HG02840 (cell line): ENCODE measurements around the gene RUFY3.
A peak's percentile ranks its signal among the peaks of the same experiment; 100 is the strongest.
"Not testable (repeated sequence)": the region's sequence is repeated elsewhere in the genome, so short reads cannot be mapped to it uniquely, and the experiment has no call there.

Experiments used
- ATAC-seq: cut with Tn5 transposase; IDR thresholded peaks from one replicate; pipeline ENCODE4 v1.9.1; 2021; ENCODE audit warnings: mild to moderate bottlenecking, moderate library complexity, moderate number of reproducible peaks; ENCODE audit not compliant: unreplicated experiment, low FRiP score

The RUFY3 gene

DNA sequence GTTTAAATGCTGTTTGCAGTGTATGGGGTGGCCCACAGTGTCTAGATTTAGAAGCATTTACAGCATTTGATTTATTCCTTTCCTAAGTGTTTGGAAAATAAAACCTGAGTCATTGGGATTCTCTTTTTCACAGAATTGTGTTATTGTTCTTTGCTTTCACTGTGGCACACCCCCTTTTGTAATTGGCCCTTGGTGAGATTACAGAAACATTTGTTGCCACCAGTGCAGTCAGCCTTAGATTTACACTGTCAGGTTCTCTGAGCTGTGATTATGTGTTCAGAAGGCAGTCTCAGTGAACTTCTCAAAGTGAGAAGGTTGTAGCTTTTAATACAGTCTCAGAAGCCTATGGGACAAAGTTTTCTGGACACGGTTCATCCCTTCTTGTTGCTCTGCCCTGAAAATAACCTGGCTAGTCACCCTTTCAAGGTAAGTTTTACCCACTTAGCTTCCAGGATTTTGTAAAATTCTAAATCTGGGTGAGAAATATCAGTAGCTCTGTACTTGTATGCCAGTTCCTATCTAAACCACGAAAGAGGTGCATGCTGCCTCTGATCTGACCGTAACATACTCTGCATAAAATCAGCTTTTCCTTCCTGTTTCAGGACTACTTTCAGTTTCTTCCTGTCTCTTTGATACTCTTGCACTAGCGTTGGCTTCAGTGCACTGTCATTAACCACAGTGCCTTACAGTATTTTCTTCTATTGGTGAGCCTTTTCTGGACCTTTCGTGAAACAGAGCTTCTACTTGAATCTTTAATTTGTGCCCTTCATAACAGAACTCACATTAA lies 12.6 kb downstream of the RUFY3 start:
- ATAC-seq: peak; percentile 88

DNA sequence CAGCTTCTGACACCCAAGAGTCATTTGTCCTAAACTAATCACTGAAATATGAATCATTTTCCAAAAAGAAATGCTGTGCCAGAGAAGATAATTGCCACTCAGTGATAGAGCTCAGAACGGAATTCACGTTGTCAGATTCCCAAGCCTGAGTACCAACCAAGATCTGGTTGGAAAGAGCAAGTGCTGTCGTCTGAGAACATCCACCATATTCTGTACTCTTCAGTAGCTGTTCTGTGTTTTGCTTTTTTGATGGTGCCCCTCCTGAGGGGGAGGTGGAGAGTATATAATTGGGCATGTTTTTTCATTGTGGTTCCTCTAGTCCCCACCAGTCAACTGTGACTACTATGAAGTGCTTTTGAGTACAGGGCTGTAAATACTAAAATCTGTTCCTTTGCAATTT lies 13.2 kb downstream of the RUFY3 start:
- peak; percentile 20 for ATAC-seq

DNA sequence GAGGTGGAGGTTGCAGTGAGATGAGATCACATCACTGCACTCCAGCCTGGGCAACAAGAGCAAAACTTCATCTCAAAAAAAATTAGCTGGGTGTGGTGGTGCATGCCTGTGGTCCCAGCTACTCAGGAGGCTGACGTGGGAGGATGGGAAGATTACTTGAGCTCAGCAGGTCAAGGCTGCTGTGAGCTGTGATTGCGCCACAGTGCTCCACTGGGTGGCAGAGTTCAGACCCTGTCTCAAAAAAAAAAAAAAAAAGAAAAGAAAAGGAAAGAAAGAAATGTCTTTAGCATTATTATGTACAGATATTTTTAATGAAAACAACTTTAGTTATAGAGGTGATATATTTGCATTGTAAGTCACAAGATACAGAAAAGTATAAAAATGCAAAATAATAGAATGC lies 14.2 kb downstream of the RUFY3 start:
- not testable (repeated sequence) for ATAC-seq

DNA sequence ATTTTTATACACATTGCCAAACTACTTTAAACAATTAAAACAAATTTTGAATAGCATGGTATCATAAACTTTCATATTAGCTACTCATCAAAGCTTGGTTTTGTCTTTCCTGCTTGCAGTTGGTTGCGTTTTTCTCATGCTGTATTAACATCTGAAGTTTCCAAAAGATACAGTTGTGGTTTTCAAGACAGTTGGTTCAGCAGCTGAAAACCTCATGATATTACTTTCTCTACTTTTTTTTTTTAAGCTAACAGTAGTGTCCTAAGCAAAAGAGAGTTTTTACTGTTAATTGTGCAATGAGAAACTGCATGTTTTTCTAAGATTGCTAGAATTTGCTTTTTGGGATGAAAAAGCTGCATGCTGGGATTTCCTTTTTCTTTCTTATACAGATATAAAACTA lies 15.2 kb downstream of the RUFY3 start:
- ATAC-seq: no peak

DNA sequence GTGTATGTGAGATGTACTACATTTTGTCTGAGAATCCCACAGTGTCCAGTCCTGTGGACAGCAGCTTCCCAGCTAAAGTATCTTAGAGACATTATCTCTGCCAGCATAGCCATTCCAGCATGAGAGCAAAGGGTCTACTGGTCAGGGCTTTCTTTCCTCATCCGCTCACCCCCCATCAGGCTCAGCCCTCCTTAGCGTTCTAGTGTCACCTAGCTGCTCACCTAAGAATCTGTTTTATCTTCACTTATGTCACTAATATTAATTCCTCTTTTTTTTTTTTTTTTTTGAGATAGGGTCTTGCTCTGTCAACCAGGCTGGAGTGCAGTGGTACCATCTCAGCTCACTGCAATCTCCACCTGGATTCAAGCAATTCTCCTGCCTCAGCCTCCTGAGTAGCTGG lies 15.6 kb downstream of the RUFY3 start:
- ATAC-seq: no peak

DNA sequence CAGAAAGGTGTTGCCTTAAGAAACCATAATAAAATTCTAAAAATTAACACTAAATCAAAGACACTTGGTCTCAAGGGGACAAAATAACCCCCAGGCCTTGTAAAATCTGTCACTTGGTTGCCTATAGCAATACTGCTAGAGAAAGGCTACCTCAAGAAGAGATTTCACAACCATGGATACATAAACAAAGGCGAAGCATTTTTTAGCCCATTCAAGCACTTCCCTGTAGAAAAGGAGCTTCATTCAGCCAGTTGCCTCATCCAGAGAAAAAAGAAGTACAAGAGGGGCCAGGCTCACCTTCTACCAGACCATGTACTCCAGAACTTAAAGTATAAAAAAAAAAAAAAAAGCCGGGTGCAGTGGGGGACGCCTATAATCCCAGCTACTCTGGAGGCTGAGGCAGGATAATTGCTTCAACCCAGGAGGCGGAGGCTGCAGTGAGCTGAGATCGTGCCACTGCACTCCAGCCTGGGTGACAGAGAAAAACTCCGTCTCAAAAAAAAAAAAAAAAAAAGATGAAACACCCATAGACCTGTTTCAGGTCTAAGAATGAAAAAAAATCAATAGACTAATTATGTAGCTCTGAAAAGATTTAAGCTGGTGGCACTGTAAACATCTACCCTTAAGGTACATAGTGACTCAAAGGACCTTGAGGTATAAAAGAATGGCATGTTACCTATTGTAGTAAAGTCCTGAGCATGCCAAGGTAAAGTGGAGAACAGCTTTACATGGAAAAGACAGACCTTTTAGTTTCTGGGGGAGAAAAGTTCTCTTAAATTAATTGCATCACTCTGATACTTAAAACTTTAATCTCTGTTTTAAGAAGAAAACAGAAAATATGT lies 18.0 kb downstream of the RUFY3 start:
- no peak for ATAC-seq

DNA sequence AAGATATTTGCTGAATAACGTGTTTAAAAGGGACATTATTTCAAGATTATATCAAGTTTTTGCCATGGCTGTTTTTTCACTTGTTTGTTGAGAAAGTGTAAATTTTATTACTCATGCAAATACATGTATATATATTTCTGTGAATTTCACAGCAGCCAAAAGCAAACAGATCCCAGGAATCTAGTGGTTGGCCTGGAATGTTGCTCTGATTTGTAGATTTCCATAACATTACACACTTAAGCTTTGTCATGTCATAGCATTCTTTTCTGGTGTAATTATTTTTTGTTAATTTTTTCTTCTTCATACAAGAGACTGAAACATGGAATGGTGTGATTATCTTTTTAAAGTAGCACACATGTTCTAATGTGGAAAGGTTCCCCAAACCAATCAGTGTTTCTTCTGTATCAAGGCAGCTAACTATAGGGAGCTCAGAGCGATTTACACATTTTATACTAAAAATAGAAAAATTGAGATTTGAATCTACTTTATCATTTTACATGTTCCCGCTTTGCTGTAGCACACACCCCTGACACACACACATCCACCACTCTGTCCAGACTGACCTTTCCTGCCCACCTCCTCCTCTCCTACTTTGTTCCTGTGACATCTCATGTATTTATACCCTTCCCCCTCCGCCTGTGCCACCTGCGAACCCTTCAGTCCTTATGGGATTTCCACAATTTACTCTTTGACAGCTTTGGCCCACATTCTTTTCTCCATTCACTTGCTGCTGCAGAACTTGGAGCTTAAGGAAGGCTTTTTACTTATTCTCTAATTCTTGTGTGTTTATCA lies 20.3 kb downstream of the RUFY3 start:
- no peak for ATAC-seq

DNA sequence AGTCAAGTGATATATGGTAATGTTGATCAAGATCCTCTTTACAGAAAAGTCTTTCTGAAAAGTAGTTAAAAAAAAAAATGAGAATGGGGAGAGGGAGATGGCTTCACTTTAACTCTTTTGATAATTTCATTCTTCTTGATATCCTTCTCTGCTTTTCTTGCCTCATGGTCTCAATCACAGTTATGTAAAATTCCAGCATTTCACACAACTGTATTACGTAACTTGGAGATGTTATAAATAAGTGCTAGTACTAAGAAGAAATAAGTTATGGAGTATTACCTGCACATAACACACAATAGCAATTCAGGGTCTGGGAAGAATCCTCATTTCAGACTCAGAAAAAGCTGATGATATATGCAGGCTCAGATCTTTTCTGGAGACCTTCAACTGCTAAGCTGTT lies 22.0 kb downstream of the RUFY3 start:
- ATAC-seq: no peak

DNA sequence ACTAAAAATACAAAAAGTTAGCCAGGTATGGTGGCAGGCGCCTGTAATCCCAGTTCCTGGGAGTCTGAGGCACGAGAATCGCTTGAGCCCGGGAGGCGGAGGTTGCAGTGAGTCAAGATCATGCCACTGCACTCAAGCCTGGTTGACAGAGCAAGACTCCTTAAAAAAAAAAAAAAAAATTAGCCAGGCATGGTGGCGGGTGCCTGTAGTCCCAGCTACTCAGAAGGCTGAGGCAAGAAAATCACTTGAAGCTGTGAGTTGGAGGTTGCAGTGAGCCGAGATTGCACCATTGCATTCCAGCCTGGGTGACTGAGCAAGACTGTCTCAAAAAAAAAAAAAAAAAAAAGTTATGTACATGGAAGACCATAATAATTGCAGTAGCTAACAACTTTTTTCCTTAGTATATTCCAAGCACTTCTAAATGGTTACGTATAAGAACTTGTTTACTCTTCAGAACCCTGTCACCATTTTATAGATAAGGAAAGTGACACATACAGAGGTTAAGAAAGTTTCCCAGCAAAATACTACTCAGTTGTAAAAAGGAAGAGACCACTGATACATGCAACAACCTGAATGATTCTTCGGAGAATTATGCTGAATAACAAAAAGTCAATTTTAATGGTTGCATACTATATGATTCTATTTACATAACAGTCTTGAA lies 24.5 kb downstream of the RUFY3 start:
- ATAC-seq: no peak

DNA sequence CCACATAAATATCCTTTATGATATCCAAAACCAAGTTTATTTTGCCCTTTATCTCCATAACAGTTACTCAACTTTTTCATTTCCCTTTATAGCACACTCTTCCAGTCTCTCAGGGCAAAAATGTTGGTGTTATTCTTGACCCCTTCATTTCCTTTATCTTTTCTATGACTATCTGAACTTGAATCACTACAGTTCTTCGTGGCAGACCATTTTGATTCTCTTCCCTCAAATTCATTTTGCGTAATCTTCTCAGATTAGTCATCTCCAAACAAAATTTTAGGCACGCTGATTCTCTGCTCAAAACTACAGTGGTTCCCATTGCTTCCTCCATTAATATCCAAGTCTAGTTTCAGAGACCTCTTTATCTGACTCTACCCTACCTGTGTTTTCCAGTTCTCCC lies 26.1 kb downstream of the RUFY3 start:
- no peak for ATAC-seq

DNA sequence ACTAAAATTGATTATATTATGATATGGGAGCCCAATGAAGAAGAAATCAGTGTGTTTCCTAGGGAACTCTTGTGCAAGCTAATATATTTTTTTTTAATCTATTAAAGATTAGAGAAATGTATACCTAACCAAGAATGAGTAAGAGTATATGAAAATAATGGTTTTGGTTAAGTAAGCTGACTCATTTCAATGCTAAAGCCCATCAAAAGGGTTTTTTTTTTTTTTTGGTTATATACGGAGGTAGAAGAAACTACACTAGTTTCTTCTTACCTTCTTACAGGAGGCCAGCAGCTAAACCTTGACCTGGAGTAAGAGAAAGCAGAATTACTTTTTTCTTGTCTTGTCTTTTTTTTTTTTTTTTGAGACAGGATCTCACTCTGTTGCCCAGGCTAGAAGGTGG lies 27.5 kb downstream of the RUFY3 start:
- ATAC-seq: peak; percentile 68

DNA sequence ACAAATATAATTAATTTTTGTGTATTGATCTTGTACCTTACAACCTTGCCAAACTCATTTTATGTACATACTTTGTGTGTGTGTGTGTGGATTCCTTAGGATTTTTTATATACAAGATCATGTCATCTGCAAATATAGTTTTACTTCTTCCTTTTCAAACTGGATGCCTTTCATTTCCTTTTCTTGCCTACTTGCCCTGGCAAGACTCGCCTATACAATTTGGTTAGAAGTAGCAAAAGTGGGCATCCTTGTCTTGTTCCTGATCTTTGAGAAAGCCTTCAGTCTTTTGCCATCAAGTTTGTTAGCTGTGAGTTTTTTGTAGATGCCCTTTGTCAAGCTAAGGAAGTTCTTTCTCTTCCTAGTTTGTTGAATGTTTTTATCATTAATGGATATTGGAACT lies 30.5 kb downstream of the RUFY3 start:
- ATAC-seq: no peak

DNA sequence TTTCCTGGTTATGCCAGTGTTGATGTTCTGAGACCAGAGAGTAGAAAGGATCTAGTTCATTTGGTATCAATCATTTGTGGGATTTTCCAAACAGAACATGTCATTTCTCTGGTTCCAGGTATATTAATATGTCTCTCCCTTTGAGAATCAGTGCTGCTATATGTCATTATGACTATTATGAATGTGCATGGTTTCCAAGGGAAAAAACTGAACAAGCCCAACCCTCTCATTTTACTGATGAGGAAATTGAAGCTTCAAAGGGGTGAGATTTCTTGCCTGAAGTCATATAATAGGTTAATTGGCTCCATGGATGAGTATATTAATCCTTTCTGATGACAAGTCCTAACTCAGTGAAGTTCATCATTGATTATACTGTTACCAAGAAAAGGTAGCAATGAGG lies 31.9 kb downstream of the RUFY3 start:
- no peak for ATAC-seq

DNA sequence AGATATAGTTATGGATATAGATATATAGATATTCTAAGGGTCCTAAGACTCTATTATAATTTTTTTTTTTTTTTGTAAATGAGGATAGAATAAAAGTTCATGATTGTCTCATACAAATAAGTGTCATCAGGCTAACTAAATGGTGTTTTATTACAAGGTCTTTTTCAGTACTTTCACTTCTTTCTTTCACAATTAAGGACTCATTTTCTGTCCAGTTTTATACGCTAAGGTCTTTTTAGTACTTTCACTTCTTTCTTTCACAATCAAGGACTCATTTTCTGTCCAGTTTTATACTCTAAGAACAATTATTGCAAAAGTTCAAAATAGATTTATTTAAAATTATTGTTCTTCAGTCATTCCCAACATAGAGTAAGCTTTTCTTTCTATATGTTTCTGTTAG lies 32.7 kb downstream of the RUFY3 start:
- ATAC-seq: no peak

DNA sequence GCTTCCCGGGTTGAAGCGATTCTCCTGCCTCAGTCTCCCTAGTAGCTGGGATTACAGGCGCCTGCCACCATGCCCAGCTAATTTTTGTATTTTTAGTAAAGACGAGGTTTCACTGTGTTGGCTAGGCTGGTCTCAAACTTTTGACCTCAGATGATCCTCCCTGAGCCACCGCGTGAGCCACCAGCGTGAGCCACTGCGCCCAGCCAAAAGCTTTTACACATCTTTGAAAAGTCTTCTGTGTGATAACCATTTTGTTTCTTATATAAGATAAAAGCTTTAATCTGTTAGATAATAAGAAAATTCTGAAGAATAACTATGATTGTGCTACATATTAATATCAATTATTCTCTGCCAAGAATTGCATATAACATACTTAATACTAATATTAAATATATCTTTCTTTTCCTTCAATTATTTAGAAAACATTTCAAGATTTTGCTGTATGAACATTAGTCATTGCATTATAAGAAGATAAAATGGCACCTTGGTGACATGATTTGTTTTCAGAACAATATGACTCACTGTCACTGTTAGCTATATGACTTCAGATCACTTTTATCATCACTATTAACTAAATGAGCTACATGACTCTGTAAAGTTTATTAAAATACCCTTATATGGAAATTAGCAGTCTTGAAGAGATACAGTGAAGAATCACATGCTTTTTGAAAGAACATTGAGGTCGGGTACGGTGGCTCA lies 33.4 kb downstream of the RUFY3 start:
- no peak for ATAC-seq

DNA sequence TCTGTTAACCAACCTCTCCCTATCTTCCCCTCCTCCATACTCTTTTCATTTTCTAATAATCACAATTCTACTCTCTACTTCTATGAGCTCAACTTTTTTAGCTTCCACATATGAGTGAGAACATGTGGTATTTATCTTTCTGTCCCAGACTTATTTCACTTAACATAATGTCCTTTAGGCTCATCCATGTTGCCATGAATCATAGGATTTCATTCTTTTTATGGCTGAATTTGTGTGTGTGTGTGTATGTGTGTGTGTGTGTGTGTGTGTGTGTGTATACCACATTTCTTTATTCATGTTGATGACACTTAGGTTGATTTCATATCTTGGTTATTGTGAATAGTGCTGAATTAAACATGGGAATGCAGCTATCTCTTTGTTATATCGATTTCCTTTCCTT lies 37.4 kb downstream of the RUFY3 start:
- ATAC-seq: no peak

DNA sequence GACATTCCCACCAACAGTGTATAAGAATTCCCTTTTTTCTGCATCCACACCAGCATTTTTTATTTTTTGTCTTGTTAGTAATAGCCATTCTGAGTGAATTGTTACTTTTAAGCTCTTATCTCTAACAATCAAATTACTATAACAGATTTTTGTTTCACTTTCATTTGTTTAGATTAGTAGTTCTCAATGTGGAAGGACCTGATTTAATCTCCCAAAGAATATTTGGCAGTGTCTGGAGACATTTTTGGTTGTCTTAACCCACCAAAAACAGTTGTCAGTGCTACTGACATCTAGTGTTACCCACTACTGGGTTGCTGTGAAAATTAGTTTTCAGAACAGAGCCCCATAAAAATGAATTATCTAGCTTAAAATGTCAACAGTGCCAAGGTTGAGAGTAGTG lies 37.9 kb downstream of the RUFY3 start:
- ATAC-seq: no peak

DNA sequence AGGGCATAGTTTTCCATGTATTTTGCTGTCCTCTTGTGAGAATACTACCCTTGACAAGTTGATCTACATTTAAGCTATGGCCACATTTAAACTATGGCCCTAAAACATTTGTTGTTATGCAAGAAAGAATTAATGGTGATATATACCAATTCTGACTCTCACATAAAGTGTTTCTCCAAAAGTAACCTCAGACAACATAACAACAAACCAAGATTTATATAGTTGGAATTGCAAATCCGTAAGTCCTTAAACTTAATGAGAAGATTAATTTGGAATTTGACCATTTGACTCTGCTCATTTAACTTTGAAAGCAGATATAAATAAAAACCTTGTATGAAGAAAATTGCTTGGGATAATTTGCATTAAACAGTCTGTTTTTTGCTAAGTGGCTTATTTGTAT lies 38.9 kb downstream of the RUFY3 start:
- no peak for ATAC-seq

DNA sequence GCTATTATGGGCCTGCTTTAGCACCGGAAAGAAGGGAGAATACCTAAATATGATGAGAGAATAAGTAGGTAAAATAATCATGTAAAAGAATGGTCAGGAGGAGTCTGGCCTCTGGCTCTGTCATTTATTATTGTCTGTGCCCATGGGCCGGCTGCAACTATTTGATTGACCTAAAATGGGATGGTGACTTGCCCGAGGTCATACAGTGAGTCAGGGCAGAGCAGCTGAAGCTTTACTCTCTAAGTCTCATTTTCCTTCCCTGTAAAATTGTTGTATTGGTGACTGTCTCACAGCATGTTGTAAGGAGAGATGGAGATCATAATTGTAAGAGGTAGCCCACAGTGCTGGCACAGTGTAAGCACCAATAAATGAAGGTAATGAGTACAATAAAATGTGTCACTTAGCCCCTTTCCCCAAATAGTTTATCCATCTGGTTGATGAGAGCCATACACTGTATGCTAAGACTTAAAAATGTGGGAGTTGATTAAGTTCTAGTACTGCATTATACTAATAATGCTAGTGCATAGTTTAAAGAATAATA lies 39.6 kb downstream of the RUFY3 start:
- no peak for ATAC-seq

DNA sequence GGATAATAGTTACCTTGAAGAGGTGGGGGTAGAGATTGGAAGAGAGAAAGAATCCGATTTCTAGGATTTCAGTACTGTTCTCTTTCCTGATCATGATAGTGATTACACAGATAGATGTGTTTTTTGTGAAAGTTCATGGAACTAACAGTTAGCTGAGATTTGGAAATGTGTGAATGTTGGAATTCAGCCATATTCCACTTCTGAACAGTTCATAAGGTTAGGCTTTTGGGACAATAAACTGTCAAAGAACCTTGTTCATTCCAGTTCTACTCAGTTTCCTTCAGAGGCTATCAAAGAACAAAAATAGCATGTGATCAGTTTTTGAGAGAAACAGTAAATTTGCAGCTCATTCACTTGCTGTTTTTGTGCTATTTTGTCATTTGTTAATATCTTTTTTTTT lies 43.6 kb downstream of the RUFY3 start:
- no peak for ATAC-seq
